AG09319 (cell line): ENCODE measurements around the gene LEP.

Experiments
- DNase-seq: peaks from one replicate; pipeline ENCODE4 v3.0.0-alpha.2; 2010; ENCODE audit warnings: low read depth; ENCODE audit errors: extremely low read depth
- CTCF ChIP-seq: IDR thresholded peaks from 2 replicates; pipeline ENCODE4 v1.5.1; 2011; ENCODE audit warnings: low read depth, mild to moderate bottlenecking, inconsistent platforms, low read length, moderate library complexity

LEP gene

DNA sequence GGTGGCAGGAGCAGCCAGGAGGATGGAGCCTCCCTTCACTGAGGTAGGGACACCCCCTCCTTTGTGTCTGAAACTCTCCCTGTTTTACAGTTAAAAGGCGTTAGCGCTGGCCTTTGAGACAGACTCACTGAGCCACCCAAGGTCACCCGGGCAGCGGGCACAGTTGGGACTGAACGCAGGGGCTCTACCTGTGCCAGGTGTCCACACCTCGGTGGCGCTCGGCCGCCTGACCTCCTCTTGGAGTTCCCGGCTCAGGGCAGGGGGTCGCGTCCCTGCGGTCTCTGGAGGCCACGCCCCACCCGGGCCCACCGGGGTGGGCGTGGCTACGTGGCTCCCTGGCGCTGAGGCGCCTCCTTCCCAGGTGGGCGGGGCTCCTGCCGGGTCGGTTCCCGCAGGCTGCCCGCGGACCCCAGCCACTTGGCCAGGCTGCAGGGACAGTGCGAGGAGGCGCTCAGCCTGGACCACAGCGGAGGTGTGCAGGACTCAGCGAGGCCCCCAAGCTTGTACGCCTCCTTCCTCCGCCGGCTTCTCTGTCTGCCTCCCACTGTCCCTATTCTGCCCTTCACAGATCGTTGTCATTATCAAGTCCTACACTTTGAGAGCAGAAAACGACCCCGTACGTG, 39.9 kb upstream of the LEP start:
- TF ChIP-seq CTCF, result no peak
- DNase-seq, result no peak

DNA sequence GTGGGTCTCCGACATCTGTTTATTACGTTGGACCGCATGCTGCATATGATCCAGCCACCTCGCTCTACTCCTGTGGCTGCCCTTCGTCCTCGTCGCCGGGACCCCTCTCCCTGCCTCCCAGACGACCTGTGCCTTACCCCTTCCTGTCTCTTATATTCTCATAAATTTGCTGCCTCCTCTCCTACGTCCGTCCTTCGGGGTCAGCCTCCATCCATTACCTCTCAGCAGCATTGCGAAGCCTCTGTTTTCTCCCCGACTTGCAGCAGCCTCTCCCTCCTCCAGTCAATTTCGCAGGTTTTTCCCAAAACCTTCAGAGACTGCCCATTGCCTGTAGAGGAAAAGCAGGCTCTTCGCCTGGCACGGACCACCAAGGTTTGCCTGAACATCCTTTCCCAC, 39.4 kb upstream of the LEP start:
- DNase-seq, result no peak
- TF ChIP-seq CTCF, result no peak

- DNase-seq, result no peak
These were observed 38.7 kb upstream of the LEP start for GRCh38 chr7:128202287-128202957.

DNA sequence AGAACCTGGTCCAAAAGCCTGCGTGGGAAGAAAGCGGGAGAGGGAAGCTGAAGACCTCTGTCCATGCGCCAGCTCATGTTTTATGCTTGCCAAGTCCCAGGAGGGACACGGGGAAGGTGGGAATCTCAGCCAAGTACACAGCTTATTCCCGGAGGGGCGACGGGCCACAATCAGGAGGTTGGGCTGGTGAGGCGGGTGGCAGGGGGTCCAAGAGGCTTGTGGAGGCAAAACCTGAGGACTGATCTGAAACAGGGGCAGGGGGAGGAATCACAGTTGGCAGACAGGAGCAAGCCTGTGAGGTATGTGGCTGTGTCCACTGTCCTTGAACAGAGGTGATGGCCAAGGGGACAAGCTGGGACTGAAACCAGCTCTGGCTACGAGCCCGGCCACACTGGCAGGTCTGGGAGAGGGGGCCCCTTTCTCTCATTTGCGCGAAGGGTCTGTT, 38.0 kb upstream of the LEP start:
- no peak for TF ChIP-seq CTCF
- no peak for DNase-seq

More at GRCh38 chr7:128202287-128202957, 38.7 kb upstream of the LEP start:
- TF ChIP-seq CTCF, result no peak

DNA sequence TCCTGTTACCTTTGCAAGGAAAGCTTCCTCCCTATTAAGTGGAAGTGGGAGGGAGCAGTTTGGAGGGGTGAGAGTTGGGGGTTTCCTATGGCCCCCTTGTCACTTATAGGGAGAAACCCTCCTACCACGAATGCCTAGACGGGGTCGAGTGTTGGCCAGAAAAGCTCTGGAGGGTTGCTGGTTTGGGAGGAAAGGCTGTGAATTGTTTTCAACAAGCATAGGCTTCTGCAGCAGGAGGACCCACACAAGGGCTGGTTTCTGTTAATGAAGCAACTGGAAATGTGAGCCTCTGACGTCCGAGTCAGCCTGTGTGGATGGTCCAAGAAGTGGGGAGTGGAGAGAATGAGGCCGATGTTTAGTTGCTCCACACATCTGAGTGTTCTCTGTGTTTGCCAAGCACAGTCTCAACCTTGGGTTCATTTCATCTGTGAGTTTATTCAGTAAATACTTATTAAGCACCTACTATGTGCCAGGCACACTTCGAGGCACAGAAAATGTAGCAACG, 37.3 kb upstream of the LEP start:
- no peak for DNase-seq
- TF ChIP-seq CTCF, result no peak

DNA sequence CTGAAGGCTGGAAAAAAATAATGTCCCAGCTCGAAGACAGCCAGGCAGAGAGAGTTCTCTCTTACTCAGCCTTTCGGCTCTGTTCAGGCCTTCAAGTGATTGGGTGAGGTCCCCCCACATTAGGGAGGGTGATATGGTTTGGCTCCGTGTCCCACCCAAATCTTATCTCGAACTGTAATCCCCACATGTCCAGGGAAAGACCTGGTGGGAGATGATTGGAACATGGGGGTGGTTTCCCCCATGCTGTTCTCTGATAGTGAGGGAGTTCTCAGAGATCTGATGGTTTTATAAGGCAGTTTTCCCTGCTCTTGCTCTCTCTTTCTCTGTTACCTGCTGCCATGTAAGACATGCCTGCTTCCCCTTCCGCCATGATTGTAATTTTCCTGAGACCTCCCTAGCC, 36.6 kb upstream of the LEP start:
- DNase-seq, result no peak
- no peak for TF ChIP-seq CTCF

DNA sequence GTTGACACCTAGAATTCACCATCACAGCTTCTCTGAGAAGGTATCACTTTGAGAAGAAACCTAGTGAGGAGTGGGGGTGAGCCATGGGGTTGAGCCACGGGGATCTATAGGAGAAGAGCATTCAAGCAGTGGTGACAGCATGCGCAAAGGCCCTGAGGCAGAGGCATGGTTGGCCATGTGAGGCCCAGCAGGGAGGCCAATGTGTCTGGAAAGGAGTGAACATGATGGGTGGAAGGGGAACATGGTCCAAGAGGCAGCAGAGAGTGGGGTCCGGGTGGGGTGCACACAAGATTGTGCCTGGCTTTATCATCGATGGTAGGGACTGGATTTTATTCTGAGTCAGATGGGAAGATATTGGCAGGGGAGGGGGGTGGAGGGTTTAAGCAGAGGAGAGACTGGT, 36.0 kb upstream of the LEP start:
- no peak for TF ChIP-seq CTCF
- DNase-seq, result no peak
